HG03558 (cell line): Measurements from ENCODE around the gene BAHD1.

ENCODE experiments used
- ATAC-seq: cut with Tn5 transposase; IDR thresholded peaks from one replicate; pipeline ENCODE4 v1.9.1; 2021; ENCODE audit warnings: moderate number of reproducible peaks; ENCODE audit not compliant: unreplicated experiment; ENCODE audit errors: extremely low read depth

BAHD1 gene

GRCh38 chr15:40464595-40465185 lies 23.9 kb downstream of the BAHD1 start:
- ATAC-seq = no peak

DNA sequence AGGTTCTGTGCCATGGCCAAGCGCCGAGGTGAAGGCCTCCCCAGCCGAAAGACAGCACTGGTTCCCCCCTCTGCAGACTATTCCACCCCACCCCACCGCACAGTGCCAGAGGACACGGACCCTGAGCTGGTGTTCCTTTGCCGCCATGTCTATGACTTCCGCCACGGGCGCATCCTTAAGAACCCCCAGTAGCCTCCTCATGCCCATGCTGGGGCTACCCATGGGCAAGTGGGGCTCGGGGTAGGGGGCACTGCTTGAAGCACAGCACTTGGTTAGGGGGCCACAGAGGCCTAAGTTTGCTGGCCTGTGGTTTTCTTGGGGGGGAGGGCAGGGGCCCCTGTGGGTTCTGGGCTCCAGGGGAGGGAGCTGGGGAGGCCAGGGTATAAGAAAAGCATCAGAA lies 25.2 kb downstream of the BAHD1 start:
- ATAC-seq = no peak

DNA sequence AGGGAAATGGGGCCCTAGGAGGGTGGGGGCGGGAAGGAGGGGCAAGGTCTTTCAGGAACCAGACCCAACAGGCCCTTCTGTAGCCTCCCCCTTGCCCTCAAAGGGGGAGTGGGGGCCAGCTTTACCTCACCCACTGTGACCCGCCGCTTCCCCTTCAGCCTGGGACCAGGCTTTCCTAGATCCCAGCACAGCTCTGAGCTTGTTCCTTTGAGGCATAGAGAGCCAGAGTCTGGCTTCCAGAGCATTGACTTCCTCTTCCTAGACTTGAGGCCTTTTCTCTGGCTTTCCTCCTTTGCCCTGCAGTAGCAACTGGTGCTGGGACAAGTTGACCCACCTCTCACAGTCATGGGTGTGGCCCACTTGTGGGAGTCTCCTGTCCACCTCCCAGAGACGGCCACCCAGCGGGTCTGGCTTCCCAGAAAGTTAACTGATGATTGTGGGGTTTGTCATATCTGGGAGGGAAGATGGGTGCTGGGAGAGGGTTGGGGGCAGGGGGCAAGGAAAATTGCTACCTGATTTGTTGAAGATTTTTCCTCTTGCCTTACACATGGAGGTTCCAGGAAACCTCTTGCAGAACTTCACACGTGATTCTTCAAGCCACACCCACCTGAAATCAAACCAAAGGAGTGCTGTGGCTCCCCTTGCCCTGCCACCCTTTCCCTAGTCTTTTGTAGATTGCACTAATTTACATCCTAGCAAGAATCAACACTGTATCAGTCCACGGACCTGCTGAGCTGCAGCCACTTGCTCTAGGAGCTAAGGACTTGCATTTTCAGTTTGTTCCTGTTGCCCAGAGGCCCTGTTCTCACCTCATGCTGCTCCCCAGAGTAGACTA lies 25.9 kb downstream of the BAHD1 start:
- ATAC-seq = no peak

DNA sequence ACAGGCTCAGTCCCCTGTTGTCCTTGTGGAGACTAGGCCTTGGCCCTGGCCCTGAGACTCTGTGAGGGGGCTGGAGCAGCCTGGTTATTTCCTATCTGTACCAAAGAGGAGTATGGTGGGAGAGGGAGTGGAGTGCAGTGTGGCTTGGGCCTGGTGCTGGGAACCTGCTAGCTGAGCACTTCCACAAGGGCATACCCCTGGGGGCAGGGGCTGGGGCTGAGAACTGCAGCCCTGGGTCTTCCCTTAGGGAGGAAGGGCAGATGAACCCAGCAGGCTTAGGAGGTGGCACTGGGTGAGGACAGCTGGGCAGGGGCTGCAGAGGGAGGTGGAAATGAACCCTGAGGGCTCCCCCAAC lies 26.5 kb downstream of the BAHD1 start:
- ATAC-seq = no peak

DNA sequence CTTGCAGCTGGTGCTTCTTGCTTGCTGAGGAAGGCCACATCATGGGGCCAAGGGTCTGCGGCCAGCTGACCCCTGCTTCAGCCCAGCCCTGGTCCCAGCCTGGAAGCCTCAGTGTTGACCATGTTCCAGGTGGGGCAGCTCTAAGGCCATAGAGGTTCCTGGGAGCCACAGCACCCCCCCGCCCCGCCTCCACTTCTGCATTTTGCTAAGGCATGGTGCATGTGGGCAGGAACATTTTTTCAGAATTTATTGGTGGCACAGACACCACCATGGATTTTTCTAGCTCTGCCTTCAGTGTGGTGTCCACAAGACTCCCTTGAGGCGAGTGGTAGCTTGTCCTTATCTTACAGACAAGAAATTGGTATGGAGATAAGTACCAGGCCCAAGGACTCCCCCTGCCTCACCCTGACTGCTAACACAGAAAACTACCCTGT lies 28.2 kb downstream of the BAHD1 start:
- ATAC-seq = no peak

DNA sequence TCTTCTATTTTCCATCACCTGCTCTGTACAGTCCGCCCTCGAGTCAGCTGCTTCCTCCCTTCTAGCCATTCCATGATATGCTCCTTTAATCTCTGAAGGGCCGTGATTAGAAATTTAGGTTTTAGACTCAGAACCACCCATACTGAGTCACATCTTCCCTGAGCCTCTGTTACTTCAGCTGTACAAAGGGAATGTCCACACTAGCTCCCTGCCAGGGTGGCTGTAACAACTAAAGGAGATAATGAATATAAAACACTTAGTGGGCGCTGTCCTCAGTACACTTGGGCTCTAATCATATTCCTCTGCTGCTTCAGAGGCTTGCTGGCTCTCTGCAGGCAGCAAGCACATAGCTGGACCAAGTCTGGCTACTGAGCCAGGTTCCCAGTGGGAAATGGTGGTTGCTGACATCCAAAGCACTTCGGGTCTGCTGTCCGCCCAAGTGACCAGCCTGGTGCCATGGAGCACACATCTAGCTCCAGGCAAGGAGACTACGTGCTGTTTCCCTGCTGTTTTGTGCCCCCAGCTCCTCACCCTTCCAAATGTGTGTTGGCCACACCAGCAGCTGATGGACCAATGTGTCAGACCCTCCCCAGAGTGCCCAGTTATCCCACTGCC lies 29.1 kb downstream of the BAHD1 start:
- no peak for ATAC-seq

- no peak for ATAC-seq
Measured at GRCh38 chr15:40470423-40471104, 29.8 kb downstream of the BAHD1 start, which contains the start of gene CHST14. TSS of gene CHST14 (plus strand) at chr15:40470984. CDS start at chr15:40471214, 230 bp downstream.

GRCh38 chr15:40471105-40471807 lies 30.5 kb downstream of the BAHD1 start:
- no peak for ATAC-seq

DNA sequence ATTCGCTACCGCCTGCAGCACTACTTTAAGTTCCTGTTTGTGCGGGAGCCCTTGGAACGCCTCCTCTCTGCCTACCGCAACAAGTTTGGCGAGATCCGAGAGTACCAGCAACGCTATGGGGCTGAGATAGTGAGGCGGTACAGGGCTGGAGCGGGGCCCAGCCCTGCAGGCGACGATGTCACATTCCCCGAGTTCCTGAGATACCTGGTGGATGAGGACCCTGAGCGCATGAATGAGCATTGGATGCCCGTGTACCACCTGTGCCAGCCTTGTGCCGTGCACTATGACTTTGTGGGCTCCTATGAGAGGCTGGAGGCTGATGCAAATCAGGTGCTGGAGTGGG lies 31.0 kb downstream of the BAHD1 start:
- ATAC-seq = no peak

DNA sequence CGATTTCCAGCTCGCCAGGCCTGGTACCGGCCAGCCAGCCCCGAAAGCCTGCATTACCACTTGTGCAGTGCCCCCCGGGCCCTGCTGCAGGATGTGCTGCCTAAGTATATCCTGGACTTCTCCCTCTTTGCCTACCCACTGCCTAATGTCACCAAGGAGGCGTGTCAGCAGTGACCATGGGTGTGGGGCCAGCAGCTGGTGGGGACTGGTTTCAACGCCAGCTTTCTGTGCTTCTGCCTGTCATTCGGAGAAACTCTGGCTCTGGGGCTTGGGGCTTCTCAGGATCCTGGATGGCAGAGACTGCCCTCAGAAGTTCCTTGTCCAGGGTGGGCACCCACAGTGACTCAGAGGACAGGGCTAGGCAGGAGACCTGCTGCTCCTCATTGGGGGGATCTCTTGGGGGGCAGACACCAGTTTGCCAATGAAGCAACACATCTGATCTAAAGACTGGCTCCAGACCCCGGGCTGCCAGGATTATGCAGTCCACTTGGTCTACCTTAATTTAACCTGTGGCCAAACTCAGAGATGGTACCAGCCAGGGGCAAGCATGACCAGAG lies 31.5 kb downstream of the BAHD1 start:
- ATAC-seq = no peak

GRCh38 chr15:40474581-40474980 lies 33.8 kb downstream of the BAHD1 start:
- no peak for ATAC-seq

DNA sequence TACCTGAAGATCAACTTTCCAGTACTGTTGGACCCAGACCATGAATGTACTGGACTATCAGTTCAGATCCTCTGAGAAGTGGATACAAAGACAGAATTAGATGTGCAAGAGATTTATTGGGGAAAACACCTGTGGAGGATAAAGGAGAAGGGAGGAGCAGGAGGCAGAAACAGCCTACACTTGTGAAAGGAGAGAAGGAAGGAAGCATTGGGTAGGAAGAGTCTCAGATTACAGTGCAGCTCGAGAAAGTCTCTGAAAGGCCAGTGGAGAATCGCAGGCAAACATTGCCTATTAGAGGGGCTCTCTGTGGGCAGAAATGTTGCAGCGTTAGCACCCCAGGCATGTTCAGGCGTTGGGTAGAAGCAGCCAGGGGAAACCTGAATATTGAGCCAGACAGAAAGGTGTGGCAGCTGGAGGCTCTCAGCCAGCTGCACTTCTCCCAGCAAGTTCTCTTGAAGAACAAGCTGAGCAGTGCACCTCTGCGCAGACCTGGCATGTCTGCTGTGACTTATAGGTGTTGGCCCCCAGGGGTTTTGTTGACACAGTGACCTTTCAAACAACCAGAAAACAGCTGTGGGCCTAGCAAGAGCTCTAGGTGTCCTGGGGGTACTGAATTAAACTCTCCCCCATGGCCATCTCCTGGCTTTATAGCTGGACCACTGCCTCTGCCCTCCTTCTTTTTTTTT lies 37.0 kb downstream of the BAHD1 start:
- no peak for ATAC-seq

DNA sequence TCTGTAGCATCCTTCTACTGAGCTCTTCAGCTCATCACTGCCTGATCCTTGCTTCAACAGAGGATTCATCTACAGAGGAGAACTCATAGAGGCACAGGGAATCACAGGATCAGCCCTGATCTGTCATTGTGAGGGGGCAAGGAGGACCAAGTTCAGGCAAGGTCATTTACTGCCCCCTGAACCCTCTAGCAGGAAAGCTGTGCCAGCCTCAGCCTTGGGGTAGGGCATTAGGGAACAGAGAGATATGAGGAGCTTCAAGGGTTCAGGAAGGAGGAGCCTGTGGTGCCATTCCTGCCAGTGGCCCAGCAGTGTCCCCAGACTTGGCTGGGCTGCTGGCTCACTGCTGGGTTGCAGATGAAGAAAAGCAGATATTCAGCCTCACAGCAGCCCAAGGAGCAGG lies 38.3 kb downstream of the BAHD1 start:
- ATAC-seq = no peak

DNA sequence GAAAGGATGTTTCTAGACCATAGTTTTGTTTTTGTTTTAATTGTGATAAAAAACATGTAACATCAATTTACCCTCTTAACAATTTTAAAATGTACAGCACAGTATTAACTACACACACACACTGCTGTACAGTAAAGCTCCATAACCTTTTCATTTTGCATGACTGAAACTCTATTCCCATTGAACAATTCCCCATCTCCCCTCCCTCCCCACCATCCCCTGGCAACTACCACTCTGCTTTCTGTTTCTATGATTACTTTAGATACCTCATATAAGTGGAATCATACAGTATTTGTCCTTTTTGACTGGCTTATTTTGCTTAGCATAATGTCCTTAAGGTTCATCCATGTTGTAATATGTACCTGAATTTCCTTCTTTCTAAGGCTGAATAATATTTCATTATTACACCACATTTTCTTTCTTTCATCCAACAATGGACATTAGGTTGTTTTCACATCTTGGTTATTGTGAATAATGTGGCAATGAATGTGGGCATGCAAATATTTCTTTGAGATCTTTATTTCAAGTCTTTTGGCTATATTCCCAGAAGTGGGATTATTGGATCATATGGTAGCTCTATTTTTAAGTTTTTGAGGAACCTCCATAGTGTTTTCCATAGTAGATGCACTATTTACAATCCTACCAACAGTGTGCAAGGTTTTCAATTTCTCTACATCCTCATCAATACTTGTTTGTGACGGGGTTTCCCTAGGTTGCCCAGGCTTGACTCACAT lies 40.8 kb downstream of the BAHD1 start:
- ATAC-seq = no peak

GRCh38 chr15:40483919-40484318 lies 43.2 kb downstream of the BAHD1 start:
- ATAC-seq = no peak

- no peak for ATAC-seq
Measured at GRCh38 chr15:40486066-40486770, 45.5 kb downstream of the BAHD1 start.

DNA sequence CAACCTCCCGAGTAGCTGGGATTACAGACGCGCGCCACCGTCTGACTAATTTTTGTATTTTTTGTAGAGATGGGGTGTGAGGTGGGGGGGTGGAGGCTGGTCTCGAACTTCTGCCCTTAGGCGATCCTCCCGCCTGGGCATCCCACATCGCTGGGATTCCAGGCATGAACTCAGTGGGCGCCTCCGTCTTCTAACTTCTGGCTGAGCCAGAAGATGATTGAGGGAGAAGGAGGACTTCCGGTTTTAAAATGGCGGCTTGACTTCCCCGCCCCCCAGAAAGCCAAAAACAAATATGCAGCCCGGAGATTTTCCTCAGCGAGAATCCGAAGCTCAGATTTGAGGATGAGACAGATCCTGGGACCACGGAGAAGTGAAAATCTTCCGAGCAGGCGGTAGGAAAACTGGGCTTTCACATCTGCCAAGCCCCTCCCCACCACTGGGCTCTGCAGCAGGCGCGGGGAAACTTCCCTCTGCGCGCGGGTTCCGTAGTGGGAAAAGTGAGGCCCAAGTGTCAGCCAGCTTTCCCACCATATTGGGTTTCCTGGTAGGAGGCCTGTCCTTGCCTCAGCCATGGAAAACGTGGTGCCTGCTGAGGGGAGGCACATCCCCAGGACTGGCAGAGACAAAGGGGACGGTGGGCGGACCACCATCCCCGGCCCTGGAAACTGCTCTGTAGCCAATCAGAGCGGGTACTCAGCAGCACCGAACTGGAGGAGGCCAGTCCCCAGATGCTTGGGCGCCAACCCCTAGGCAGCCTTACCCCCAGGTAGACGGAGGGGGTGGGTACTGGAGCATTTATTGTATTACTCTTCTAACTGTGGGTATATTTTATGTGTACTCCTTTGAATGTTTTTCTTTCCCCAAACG lies 47.3 kb downstream of the BAHD1 start:
- ATAC-seq = no peak
